ENCODE results near the gene ARHGAP9.

DNA sequence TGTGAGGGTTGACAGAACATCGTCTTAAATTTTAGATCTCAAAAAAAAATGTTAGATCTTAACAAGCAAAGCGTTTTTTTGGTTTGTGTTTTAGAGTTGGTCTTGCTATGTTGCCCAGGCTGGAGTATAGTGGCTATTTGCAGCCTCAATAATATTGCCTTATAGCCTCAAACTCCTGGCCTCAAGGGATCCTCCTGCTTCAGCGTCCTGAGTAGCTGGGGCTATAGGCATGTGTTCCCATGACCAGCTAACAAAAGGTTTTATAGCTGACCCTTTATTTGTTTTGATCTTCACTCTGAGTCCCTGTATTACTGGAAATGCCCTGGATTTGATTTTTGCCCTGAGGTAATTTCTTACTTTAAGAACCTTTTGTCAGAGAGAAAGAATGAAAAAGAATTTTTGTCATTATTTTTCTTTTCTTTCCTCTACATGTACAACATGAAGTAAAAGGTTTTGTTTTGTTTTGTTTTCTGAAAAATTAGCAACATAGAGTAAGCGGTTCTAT, 39.9 kb downstream of the ARHGAP9 start:
- TF ChIP-seq ZNF274 (IDR thresholded peaks at IDR 0.05; ENCODE audit: low read depth, low read length) = no peak
- no peak for TF ChIP-seq SUZ12 (IDR thresholded peaks at IDR 0.05; ENCODE audit: extremely low read depth, insufficient read depth, insufficient read length)
